ENCODE data around the gene GDPD3. TPM values are rescaled to one million over a fixed set of nuclear protein-coding genes. Genes with fewer than 3 reads are reported as not detected.

The GDPD3 gene
- total and polyA plus RNA-seq, 9 of the 15 experiments (the other 6 are each of a cell fraction or from before 2014, with no cell fraction given) = 0.47 to 3.9 (median 1.1) TPM

- TF ChIP-seq MITF (IDR thresholded peaks at IDR 0.05) (no peak), CREBBP (IDR thresholded peaks at IDR 0.05; ENCODE audit: low read depth, low read length) (no peak), CXXC5 (CRISPR knock-in tag; IDR thresholded peaks at IDR 0.05) (peak; percentile 91), ZZZ3 (IDR thresholded peaks at IDR 0.05) (no peak), PHTF2 (CRISPR knock-in tag; IDR thresholded peaks at IDR 0.05) (no peak), ZNF75A (CRISPR knock-in tag; IDR thresholded peaks at IDR 0.05) (no peak), NELFE (IDR thresholded peaks at IDR 0.05; ENCODE audit: insufficient read depth, insufficient read length) (no peak), ZNF133 (CRISPR knock-in tag; IDR thresholded peaks at IDR 0.05) (no peak), FOXP4 (CRISPR knock-in tag; IDR thresholded peaks at IDR 0.05; ENCODE audit: borderline replicate concordance) (peak; percentile 67; the same call in 1 of the 2 replicates), ZNF398 (CRISPR knock-in tag; IDR thresholded peaks at IDR 0.05) (no peak), EP300 (IDR thresholded peaks at IDR 0.05; ENCODE audit: low read length) (peak; percentile 53; the same call in 1 of the 2 replicates), ZNF253 (CRISPR knock-in tag; conservative IDR thresholded peaks at IDR 0.05) (no peak), TBL1XR1 (IDR thresholded peaks at IDR 0.05; ENCODE audit: low read length in 2 of 2) (peak in 1 of 2 experiments; percentile 39; a peak in 2 of 4 replicates), POLR3G (IDR thresholded peaks at IDR 0.05; ENCODE audit: extremely low read depth, insufficient read length, insufficient replicate concordance) (no peak), AFF1 (IDR thresholded peaks at IDR 0.05; ENCODE audit: low read depth in 1 of 2, partially characterized antibody in 2 of 2) (no peak), ZBTB43 (CRISPR knock-in tag; IDR thresholded peaks at IDR 0.05) (no peak)
Measured at GRCh38 chr16:30065102-30065942, 48.0 kb downstream of the GDPD3 start, which contains the start of gene ALDOA (continued).

Data from K562 (cell line).